H1 (cell line): ENCODE measurements around the gene PDGFA. TPM values are rescaled to one million over a fixed set of nuclear protein-coding genes. Genes with fewer than 3 reads are reported as not detected.

Experiments
- CBX8 ChIP-seq: fragments of 300-800, 300-1000 bp; sonication (generic); IDR thresholded peaks from 2 replicates; pipeline ENCODE4 v1.7.1; 2016; ENCODE audit warnings: low read depth, low read length, borderline replicate concordance
- E2F6 ChIP-seq: IDR thresholded peaks from 2 replicates; pipeline ENCODE4 v1.6.1; 2012; ENCODE audit warnings: inconsistent platforms
- EGR1 ChIP-seq: IDR thresholded peaks from 2 replicates; pipeline ENCODE4 v1.6.1; 2011; ENCODE audit warnings: low read depth, low read length, borderline replicate concordance
- EP300 ChIP-seq, 2 experiments: IDR thresholded peaks; 1 replicate in 1 of 2; 2 replicates in 1 of 2; pipeline ENCODE4 v1.6.1; 2011 to 2012; ENCODE audit warnings: low read depth in 2 of 2, low read length in 2 of 2, mild to moderate bottlenecking in 2 of 2, borderline replicate concordance in 1 of 2, inconsistent platforms in 1 of 2, moderate library complexity in 1 of 2
- GTF2F1 ChIP-seq: IDR thresholded peaks from 2 replicates; pipeline ENCODE4 v1.6.1; 2012; ENCODE audit warnings: low read depth, low read length, improper control_type of control experiment, borderline replicate concordance
- JUND ChIP-seq: IDR thresholded peaks from 2 replicates; pipeline ENCODE4 v1.6.1; 2011; ENCODE audit warnings: mild to moderate bottlenecking, improper control_type of control experiment, low read length
- NRF1 ChIP-seq: IDR thresholded peaks from 2 replicates; pipeline ENCODE4 v1.6.1; 2011; ENCODE audit warnings: mild to moderate bottlenecking, low read depth, low read length, improper control_type of control experiment
- PHF8 ChIP-seq: fragments of 200-600 bp; sonication (generic); conservative IDR thresholded peaks from 2 replicates; pipeline ENCODE4 v1.7.1; 2012; ENCODE audit warnings: low read depth, mild to moderate bottlenecking, inconsistent platforms, low read length, moderate library complexity
- POLR2A ChIP-seq, 2 experiments: IDR thresholded peaks; 1 replicate in 1 of 2; 2 replicates in 1 of 2; pipeline ENCODE4 v1.6.1; 2011; ENCODE audit warnings: low read depth in 2 of 2, low read length in 2 of 2, mild to moderate bottlenecking in 2 of 2; ENCODE audit errors: control extremely low read depth in 1 of 2
- polyA plus RNA-seq, 7 experiments: library from polyadenylated mRNA; depleted of rRNA in 3 of 7; stranded (reverse) in 5 of 7; unstranded in 2 of 7; fragments of >200 nt in 5 of 7; fragments of 200-250 nt in 2 of 7; gene quantifications; 1 replicate in 5 of 7; 2 replicates in 1 of 7; 4 replicates in 1 of 7; pipeline versions ENCODE4 v1.2.1 to v1.2.3, GENCODE V29; 2011 to 2013; ENCODE audit warnings: missing spikeins in 2 of 7, mixed read lengths in 2 of 7
- total RNA-seq: library from RNA; stranded (reverse); fragmentation: NEBNext Ultra II Directional; extraction: Animal tissue kit (Norgen Biotek cat#: 25700); gene quantifications from 2 replicates; pipeline ENCODE4 v1.2.1, GENCODE V29; 2021
- TF ChIP-seq, protein P1 (sequence below): fragments of 300-600 bp; sonication (generic); IDR thresholded peaks from 2 replicates; pipeline ENCODE4 v1.7.1; 2012; ENCODE audit warnings: low read length, moderate library complexity, mild to moderate bottlenecking, inconsistent platforms; ENCODE audit not compliant: insufficient replicate concordance

The PDGFA gene
- total and polyA plus RNA-seq, 2 of the 8 experiments (the other 6 are each of a cell fraction or from before 2014, with no cell fraction given): 21.1 to 43.0 TPM

DNA sequence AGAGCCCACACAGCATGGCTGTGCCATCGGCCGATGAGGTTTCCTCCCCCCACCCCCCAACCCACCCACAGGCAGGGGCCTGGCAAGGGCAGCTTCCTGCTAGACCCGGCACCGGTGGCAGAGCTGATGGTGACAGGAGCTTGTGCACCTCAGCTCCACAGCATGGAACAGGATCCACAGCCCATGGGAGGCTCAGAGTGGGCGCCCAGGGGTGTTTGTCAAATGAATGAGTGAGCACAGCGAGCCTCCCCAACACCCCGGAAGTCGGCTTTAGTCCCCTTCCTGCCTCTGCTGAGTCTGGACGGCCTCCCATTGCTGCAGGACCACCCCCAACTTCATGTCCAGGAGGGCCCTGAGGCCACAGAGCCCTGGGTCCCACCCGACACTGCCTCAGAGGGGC is 68.9 kb downstream of the PDGFA start (continued):
- TF ChIP-seq, protein P1, sequence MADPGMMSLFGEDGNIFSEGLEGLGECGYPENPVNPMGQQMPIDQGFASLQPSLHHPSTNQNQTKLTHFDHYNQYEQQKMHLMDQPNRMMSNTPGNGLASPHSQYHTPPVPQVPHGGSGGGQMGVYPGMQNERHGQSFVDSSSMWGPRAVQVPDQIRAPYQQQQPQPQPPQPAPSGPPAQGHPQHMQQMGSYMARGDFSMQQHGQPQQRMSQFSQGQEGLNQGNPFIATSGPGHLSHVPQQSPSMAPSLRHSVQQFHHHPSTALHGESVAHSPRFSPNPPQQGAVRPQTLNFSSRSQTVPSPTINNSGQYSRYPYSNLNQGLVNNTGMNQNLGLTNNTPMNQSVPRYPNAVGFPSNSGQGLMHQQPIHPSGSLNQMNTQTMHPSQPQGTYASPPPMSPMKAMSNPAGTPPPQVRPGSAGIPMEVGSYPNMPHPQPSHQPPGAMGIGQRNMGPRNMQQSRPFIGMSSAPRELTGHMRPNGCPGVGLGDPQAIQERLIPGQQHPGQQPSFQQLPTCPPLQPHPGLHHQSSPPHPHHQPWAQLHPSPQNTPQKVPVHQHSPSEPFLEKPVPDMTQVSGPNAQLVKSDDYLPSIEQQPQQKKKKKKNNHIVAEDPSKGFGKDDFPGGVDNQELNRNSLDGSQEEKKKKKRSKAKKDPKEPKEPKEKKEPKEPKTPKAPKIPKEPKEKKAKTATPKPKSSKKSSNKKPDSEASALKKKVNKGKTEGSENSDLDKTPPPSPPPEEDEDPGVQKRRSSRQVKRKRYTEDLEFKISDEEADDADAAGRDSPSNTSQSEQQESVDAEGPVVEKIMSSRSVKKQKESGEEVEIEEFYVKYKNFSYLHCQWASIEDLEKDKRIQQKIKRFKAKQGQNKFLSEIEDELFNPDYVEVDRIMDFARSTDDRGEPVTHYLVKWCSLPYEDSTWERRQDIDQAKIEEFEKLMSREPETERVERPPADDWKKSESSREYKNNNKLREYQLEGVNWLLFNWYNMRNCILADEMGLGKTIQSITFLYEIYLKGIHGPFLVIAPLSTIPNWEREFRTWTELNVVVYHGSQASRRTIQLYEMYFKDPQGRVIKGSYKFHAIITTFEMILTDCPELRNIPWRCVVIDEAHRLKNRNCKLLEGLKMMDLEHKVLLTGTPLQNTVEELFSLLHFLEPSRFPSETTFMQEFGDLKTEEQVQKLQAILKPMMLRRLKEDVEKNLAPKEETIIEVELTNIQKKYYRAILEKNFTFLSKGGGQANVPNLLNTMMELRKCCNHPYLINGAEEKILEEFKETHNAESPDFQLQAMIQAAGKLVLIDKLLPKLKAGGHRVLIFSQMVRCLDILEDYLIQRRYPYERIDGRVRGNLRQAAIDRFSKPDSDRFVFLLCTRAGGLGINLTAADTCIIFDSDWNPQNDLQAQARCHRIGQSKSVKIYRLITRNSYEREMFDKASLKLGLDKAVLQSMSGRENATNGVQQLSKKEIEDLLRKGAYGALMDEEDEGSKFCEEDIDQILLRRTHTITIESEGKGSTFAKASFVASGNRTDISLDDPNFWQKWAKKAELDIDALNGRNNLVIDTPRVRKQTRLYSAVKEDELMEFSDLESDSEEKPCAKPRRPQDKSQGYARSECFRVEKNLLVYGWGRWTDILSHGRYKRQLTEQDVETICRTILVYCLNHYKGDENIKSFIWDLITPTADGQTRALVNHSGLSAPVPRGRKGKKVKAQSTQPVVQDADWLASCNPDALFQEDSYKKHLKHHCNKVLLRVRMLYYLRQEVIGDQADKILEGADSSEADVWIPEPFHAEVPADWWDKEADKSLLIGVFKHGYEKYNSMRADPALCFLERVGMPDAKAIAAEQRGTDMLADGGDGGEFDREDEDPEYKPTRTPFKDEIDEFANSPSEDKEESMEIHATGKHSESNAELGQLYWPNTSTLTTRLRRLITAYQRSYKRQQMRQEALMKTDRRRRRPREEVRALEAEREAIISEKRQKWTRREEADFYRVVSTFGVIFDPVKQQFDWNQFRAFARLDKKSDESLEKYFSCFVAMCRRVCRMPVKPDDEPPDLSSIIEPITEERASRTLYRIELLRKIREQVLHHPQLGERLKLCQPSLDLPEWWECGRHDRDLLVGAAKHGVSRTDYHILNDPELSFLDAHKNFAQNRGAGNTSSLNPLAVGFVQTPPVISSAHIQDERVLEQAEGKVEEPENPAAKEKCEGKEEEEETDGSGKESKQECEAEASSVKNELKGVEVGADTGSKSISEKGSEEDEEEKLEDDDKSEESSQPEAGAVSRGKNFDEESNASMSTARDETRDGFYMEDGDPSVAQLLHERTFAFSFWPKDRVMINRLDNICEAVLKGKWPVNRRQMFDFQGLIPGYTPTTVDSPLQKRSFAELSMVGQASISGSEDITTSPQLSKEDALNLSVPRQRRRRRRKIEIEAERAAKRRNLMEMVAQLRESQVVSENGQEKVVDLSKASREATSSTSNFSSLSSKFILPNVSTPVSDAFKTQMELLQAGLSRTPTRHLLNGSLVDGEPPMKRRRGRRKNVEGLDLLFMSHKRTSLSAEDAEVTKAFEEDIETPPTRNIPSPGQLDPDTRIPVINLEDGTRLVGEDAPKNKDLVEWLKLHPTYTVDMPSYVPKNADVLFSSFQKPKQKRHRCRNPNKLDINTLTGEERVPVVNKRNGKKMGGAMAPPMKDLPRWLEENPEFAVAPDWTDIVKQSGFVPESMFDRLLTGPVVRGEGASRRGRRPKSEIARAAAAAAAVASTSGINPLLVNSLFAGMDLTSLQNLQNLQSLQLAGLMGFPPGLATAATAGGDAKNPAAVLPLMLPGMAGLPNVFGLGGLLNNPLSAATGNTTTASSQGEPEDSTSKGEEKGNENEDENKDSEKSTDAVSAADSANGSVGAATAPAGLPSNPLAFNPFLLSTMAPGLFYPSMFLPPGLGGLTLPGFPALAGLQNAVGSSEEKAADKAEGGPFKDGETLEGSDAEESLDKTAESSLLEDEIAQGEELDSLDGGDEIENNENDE: no peak
- TF ChIP-seq GTF2F1: no peak
- no peak for TF ChIP-seq E2F6
- TF ChIP-seq EP300 (IDR thresholded peaks at IDR 0.05; ENCODE audit: borderline replicate concordance in 1 of 2, low read depth in 2 of 2, low read length in 2 of 2): no peak
- no peak for TF ChIP-seq CBX8
- no peak for TF ChIP-seq JUND
- no peak for TF ChIP-seq NRF1
- no peak for TF ChIP-seq EGR1
- TF ChIP-seq POLR2A (IDR thresholded peaks at IDR 0.05; ENCODE audit: control extremely low read depth in 1 of 2, low read depth in 2 of 2, low read length in 2 of 2): no peak
- TF ChIP-seq PHF8: no peak
- TF ChIP-seq, all 59 proteins: peak for 0
